GM12878 (cell line): ENCODE results near the gene GLIPR2. TPM values are rescaled to one million over a fixed set of nuclear protein-coding genes. Genes with fewer than 3 reads are reported as not detected.

ENCODE experiments used
- ATAC-seq: fragments of 200-7000 bp; cut with Tn5 transposase; 3 replicates; pipeline ENCODE4 v1.9.1; 2020; ENCODE audit warnings: mild to moderate bottlenecking, moderate library complexity
- BruUV-seq: library from RNA; stranded (reverse); fragments of 400-500 nt; replicated peaks from 2 replicates; lab custom pipeline; 2021; lab: Mats Ljungman, UMichigan
- CTCF ChIA-PET: fragments of 300-600 bp; sonication (Branson Sonifier 250); formaldehyde crosslinking; extraction: SDS; loops from one replicate; lab custom pipeline; 2021; ENCODE audit warnings: inconsistent platforms; lab: Yijun Ruan, JAX
- POLR2A ChIA-PET: fragments of 350-600 bp; formaldehyde crosslinking; extraction: SDS; loops from one replicate; lab custom pipeline; 2021; ENCODE audit warnings: inconsistent platforms; lab: Charles Lee
- RAD21 ChIA-PET: fragments of 300-600 bp; sonication (Branson Sonifier 250); formaldehyde crosslinking; loops from one replicate; lab custom pipeline; 2023; ENCODE audit warnings: antibody characterized with exemption; ENCODE audit not compliant: unreplicated experiment; lab: Charles Lee
- SMC1A ChIA-PET: fragments of 300-600 bp; sonication (Branson Sonifier 250); formaldehyde crosslinking; loops from one replicate; lab custom pipeline; 2023; ENCODE audit not compliant: unreplicated experiment, uncharacterized antibody; lab: Charles Lee
- DNase-seq: peaks from one replicate; pipeline ENCODE4 v3.0.0-alpha.2; 2011; ENCODE audit warnings: low read depth, low spot score
- FAIRE-seq: peaks from 3 replicates; lab custom pipeline; 2011; peaks lifted over from hg19 to GRCh38; lab: Jason Lieb, UNC
- H2AFZ ChIP-seq: 2 replicates; pipeline ENCODE4 v1.6.0; 2011; ENCODE audit warnings: low read depth, low read length, control low read depth; ENCODE audit not compliant: control insufficient read depth
- H3K27ac ChIP-seq: 2 replicates; pipeline ENCODE4 v1.5.1; 2011; ENCODE audit warnings: control low read depth; ENCODE audit not compliant: control insufficient read depth, insufficient read depth
- H3K27me3 ChIP-seq, 2 experiments: replicated peaks in 1 of 2; 2 replicates each; pipeline versions ENCODE4 v1.6.0 to v1.6.1; 2011; ENCODE audit warnings: low read length in 1 of 2; ENCODE audit not compliant: control insufficient read depth in 2 of 2, insufficient read depth in 2 of 2
- H3K36me3 ChIP-seq, 2 experiments: 2 replicates each; pipeline ENCODE4 v1.5.1; 2011; ENCODE audit warnings: low read length in 1 of 2; ENCODE audit not compliant: control insufficient read depth in 2 of 2, insufficient read depth in 2 of 2
- H3K4me1 ChIP-seq: 2 replicates; pipeline ENCODE4 v1.6.1; 2011; ENCODE audit warnings: mild to moderate bottlenecking, low read length, moderate library complexity, mixed read lengths; ENCODE audit not compliant: control insufficient read depth, insufficient read depth
- H3K4me2 ChIP-seq: 2 replicates; pipeline ENCODE4 v1.6.0; 2011; ENCODE audit warnings: control low read depth; ENCODE audit not compliant: control insufficient read depth, insufficient read depth
- H3K4me3 ChIP-seq: fragments of 200-600 bp; sonication (generic); 2 replicates; pipeline ENCODE4 v1.5.1; 2016
- H3K79me2 ChIP-seq: 2 replicates; pipeline ENCODE4 v1.6.0; 2011; ENCODE audit warnings: low read length; ENCODE audit not compliant: control insufficient read depth, insufficient read depth
- H3K9ac ChIP-seq: 2 replicates; pipeline ENCODE4 v1.8.0; 2011; ENCODE audit warnings: low read length, control low read depth, mixed read lengths; ENCODE audit not compliant: control insufficient read depth, insufficient read depth
- H3K9me3 ChIP-seq: replicated peaks from 3 replicates; pipeline ENCODE4 v1.5.1; 2011; ENCODE audit warnings: mild to moderate bottlenecking, low read length; ENCODE audit not compliant: control insufficient read depth, insufficient read depth
- H4K20me1 ChIP-seq: 2 replicates; pipeline ENCODE4 v1.6.0; 2011; ENCODE audit not compliant: control insufficient read depth, insufficient read depth
- ATF7 ChIP-seq: fragments of 450-650 bp; IDR thresholded peaks from 2 replicates; pipeline ENCODE4 v1.6.1; 2016; ENCODE audit warnings: low read depth, mild to moderate bottlenecking
- BMI1 ChIP-seq: fragments of 450-650 bp; IDR thresholded peaks from 2 replicates; pipeline ENCODE4 v1.6.1; 2016; ENCODE audit warnings: mild to moderate bottlenecking, moderate library complexity, borderline replicate concordance
- CBX5 ChIP-seq: sonication (generic); IDR thresholded peaks from 2 replicates; pipeline ENCODE4 v1.6.1; 2016; ENCODE audit warnings: low read depth, moderate library complexity, mild to moderate bottlenecking, inconsistent platforms
- CTCF ChIP-seq, 3 experiments: IDR thresholded peaks in 2 of 3; conservative IDR thresholded peaks in 1 of 3; 2 replicates each; pipeline ENCODE4 v1.5.1; 2011; ENCODE audit warnings: low read depth in 3 of 3, low read length in 3 of 3, mild to moderate bottlenecking in 3 of 3, control low read depth in 2 of 3, moderate library complexity in 2 of 3, inconsistent platforms in 1 of 3, mixed read lengths in 1 of 3; ENCODE audit not compliant: control insufficient read depth in 2 of 3, insufficient read depth in 1 of 3; ENCODE audit errors: extremely low read depth in 1 of 3
- E2F8 ChIP-seq: fragments of 450-650 bp; IDR thresholded peaks from 2 replicates; pipeline ENCODE4 v1.6.1; 2018; ENCODE audit warnings: mild to moderate bottlenecking, low read depth, moderate library complexity; ENCODE audit not compliant: partially characterized antibody
- HSF1 ChIP-seq: fragments of 150-350 bp; IDR thresholded peaks from 2 replicates; pipeline ENCODE4 v1.6.1; 2014; ENCODE audit warnings: mild to moderate bottlenecking, low read depth, low read length
- IRF5 ChIP-seq: fragments of 450-650 bp; IDR thresholded peaks from 2 replicates; pipeline ENCODE4 v1.6.1; 2017; ENCODE audit warnings: borderline replicate concordance
- MXI1 ChIP-seq: fragments of 150-350 bp; IDR thresholded peaks from 2 replicates; pipeline ENCODE4 v1.6.1; 2011; ENCODE audit warnings: low read depth, mild to moderate bottlenecking, inconsistent platforms, low read length, improper control_type of control experiment
- PKNOX1 ChIP-seq: fragments of 450-650 bp; IDR thresholded peaks from 2 replicates; pipeline ENCODE4 v1.6.1; 2016; ENCODE audit warnings: mild to moderate bottlenecking
- POLR2AphosphoS2 ChIP-seq: IDR thresholded peaks from 2 replicates; pipeline ENCODE4 v1.6.1; 2011; ENCODE audit warnings: low read depth, mild to moderate bottlenecking, low read length, improper control_type of control experiment, moderate library complexity
- RAD21 ChIP-seq: IDR thresholded peaks from 2 replicates; pipeline ENCODE4 v1.6.1; 2011; ENCODE audit warnings: mild to moderate bottlenecking, low read depth, low read length, moderate library complexity; ENCODE audit not compliant: insufficient read depth
- RFX5 ChIP-seq: IDR thresholded peaks from 2 replicates; pipeline ENCODE4 v1.6.1; 2011; ENCODE audit warnings: low read depth, low read length, improper control_type of control experiment
- SMARCA5 ChIP-seq: fragments of 450-650 bp; IDR thresholded peaks from 2 replicates; pipeline ENCODE4 v1.6.1; 2017; ENCODE audit warnings: mild to moderate bottlenecking
- YY1 ChIP-seq: IDR thresholded peaks from 2 replicates; pipeline ENCODE4 v1.6.1; 2011; ENCODE audit warnings: low read depth, mild to moderate bottlenecking, low read length
- WGBS: methylation state at CpG from one replicate; pipeline ENCODE4 v1.1.6; 2016; ENCODE audit warnings: low lambda C conversion rate; ENCODE audit not compliant: insufficient replicate concordance, insufficient coverage; ENCODE audit errors: missing lambda C conversion rate; 5-methylcytosine and 5-hydroxymethylcytosine counted together
- in situ Hi-C: fragments of 300-500 bp; cut with MboI; formaldehyde crosslinking; loops from 9 replicates; pipeline ENCODE4 v1.14.3; 2018; ENCODE audit warnings: mixed read lengths
- intact Hi-C: fragments of 100-400 bp; cut with micrococcal nuclease; formaldehyde crosslinking; loops from one replicate; pipeline ENCODE4 v1.14.2; 2022; ENCODE audit not compliant: unreplicated experiment
- polyA plus RNA-seq, 11 experiments: library from polyadenylated mRNA; depleted of rRNA in 4 of 11; unstranded in 6 of 11; stranded (reverse) in 5 of 11; fragments of >200 nt; fragmentation: Nextera tagmentation in 4 of 11; fragmentation: Illumina TruSeq in 1 of 11; extraction: Ambion mirVana in 4 of 11; extraction: Trizol in 1 of 11; gene quantifications; 1 replicate in 1 of 11; 2 replicates in 10 of 11; pipeline versions ENCODE4 v1.2.1 to v1.2.3, GENCODE V29; 2011 to 2016; ENCODE audit warnings: inconsistent platforms in 2 of 11, missing spikeins in 2 of 11, low read depth in 1 of 11
- total RNA-seq, 4 experiments: library from RNA; depleted of rRNA in 3 of 4; stranded (reverse); fragments of >200 nt in 3 of 4; fragmentation: Illumina TruSeq in 1 of 4; extraction: Trizol in 1 of 4; gene quantifications; 2 replicates each; pipeline versions ENCODE4 v1.2.1 to v1.2.3, GENCODE V29; 2013 to 2021

Gene GLIPR2
- total and polyA plus RNA-seq, 10 of the 15 experiments (the other 5 are each of a cell fraction or from before 2014, with no cell fraction given), result 0.41 to 3.5 (median 2.2) TPM

- no peaks in the 10 kb centered on the region; the same call in 2 of the 3 replicates for H3K9me3 ChIP-seq
- no peaks in the 10 kb centered on the region for H3K79me2 ChIP-seq
- intact Hi-C loops, result no loop called here
- H3K27me3 ChIP-seq, result no peaks in the 10 kb centered on the region
- peak overlapping the region; percentile 17 for H3K4me2 ChIP-seq
- 58% methylated on average over 6 of the region's 10 CpGs for WGBS
- RAD21 ChIA-PET, result interaction anchor here (0.6 to 2.0 kb wide), 4 partner anchors 12 to 332 kb away, joined by 3 to 5 read pairs (median 4); no protein-coding TSS in a partner anchor
- ATAC-seq (no peak), DNase-seq (no peak), FAIRE-seq (no peak)
- no peak overlapping the region for H3K9ac ChIP-seq
- in situ Hi-C loops, result no loop called here
- no peaks in the 10 kb centered on the region for H3K36me3 ChIP-seq
- H2AFZ ChIP-seq, result no peak overlapping the region
- BruUV-seq, result no TSS peak
- SMC1A ChIA-PET, result no interaction called here
- POLR2A ChIA-PET, result interaction anchor here (0.6 kb wide), 1 partner anchor 148 kb away, joined by 3 read pairs; no protein-coding TSS in a partner anchor
- peaks cover 56% of the 10 kb centered on the region for H3K4me1 ChIP-seq
- no peak overlapping the region for H3K4me3 ChIP-seq
- CTCF ChIA-PET, result interaction anchor here (0.6 to 1.1 kb wide), 3 partner anchors 10 to 45 kb away, joined by 3 to 4 read pairs (median 4); no protein-coding TSS in a partner anchor
- no peaks in the 10 kb centered on the region for H4K20me1 ChIP-seq
- no peak overlapping the region for H3K27ac ChIP-seq
- TF ChIP-seq HSF1 (no peak), ATF7 (no peak), RAD21 (no peak), SMARCA5 (no peak), YY1 (no peak), CTCF (IDR thresholded peaks at IDR 0.05 in 2 of 3, conservative IDR thresholded peaks at IDR 0.05 in 1 of 3; ENCODE audit: control insufficient read depth in 2 of 3, extremely low read depth in 1 of 3, insufficient read depth in 1 of 3, low read depth in 3 of 3, low read length in 3 of 3) (no peak), CBX5 (no peak), MXI1 (no peak), IRF5 (no peak), POLR2AphosphoS2 (no peak), BMI1 (no peak), E2F8 (no peak), PKNOX1 (no peak), RFX5 (no peak)
These were observed 16.4 kb downstream of the GLIPR2 start for GRCh38 chr9:36152741-36153438.
